Lower leg skin (tissue), 3 donors: ENCODE data around the gene SSPN.

Experiments used
- POLR2A ChIP-seq, 2 donors: fragments of 450-650 bp; IDR thresholded peaks; one replicate each; pipeline ENCODE4 v1.6.1; 2016 to 2017; ENCODE audit warnings: antibody characterized with exemption in 2 of 2, mild to moderate bottlenecking in 1 of 2, moderate library complexity in 1 of 2
- TF ChIP-seq, protein P1 (sequence below), 3 donors: fragments of 450-650 bp; IDR thresholded peaks; one replicate each; pipeline ENCODE4 v1.5.1; 2016; ENCODE audit warnings: antibody characterized with exemption in 3 of 3, mild to moderate bottlenecking in 3 of 3, moderate library complexity in 2 of 3

DNA sequence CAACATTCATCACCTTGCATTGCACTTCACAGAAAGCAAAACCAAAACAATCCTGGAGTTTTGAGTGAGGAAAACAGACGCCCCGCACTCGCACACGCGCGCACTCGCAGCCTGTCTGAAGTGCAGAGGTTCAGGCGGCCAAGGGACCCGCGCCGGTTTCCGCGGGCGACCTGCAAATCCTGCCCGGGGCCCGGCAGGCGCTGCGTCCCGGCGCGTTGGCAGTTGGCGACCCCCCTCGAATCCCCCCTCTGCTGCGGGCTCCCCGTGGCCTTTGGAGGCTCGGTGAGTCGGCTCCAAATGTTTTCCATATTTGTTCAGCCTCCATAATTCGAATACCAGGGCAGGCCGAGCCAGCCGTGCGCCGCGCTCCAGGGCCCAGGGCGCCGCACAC lies at the start of gene SSPN:
- TF ChIP-seq, protein P1, sequence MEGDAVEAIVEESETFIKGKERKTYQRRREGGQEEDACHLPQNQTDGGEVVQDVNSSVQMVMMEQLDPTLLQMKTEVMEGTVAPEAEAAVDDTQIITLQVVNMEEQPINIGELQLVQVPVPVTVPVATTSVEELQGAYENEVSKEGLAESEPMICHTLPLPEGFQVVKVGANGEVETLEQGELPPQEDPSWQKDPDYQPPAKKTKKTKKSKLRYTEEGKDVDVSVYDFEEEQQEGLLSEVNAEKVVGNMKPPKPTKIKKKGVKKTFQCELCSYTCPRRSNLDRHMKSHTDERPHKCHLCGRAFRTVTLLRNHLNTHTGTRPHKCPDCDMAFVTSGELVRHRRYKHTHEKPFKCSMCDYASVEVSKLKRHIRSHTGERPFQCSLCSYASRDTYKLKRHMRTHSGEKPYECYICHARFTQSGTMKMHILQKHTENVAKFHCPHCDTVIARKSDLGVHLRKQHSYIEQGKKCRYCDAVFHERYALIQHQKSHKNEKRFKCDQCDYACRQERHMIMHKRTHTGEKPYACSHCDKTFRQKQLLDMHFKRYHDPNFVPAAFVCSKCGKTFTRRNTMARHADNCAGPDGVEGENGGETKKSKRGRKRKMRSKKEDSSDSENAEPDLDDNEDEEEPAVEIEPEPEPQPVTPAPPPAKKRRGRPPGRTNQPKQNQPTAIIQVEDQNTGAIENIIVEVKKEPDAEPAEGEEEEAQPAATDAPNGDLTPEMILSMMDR (IDR thresholded peaks at IDR 0.05), result no peak
- no peak for TF ChIP-seq POLR2A (IDR thresholded peaks at IDR 0.05)
